Neural cell (in vitro differentiated cells): Measurements from ENCODE around the gene KRT10. TPM values are rescaled to one million over a fixed set of nuclear protein-coding genes. Genes with fewer than 3 reads are reported as not detected.

Experiments used
- H2AFZ ChIP-seq: fragments of 200-600, 300-800 bp; sonication (generic), shearing (Covaris generic); 2 replicates; pipeline ENCODE4 v1.6.0; 2014; ENCODE audit warnings: low read depth, mild to moderate bottlenecking, antibody characterized with exemption, low read length, moderate library complexity
- H3F3A ChIP-seq: fragments of 200-600 bp; shearing (Covaris generic); 2 replicates; pipeline ENCODE4 v1.6.1; 2016; ENCODE audit warnings: mild to moderate bottlenecking, moderate library complexity, mixed read lengths, antibody characterized with exemption, low read length; ENCODE audit not compliant: insufficient read depth, poor library complexity, severe bottlenecking
- H3K27ac ChIP-seq: fragments of 200-600, 300-800 bp; sonication (generic), shearing (Covaris generic); 2 replicates; pipeline ENCODE4 v1.5.1; 2014; ENCODE audit warnings: mild to moderate bottlenecking, low read length, moderate library complexity
- H3K27me3 ChIP-seq: fragments of 300-800, 200-600 bp; sonication (generic), shearing (Covaris generic); 2 replicates; pipeline ENCODE4 v1.6.0; 2014; ENCODE audit warnings: mild to moderate bottlenecking, low read depth, low read length, moderate library complexity; ENCODE audit not compliant: insufficient read depth
- H3K36me3 ChIP-seq: fragments of 300-800, 200-600 bp; sonication (generic), shearing (Covaris generic); 2 replicates; pipeline ENCODE4 v1.5.1; 2014; ENCODE audit warnings: mild to moderate bottlenecking, antibody characterized with exemption, low read length, moderate library complexity; ENCODE audit not compliant: insufficient read depth
- H3K4me2 ChIP-seq: fragments of 300-800, 200-600 bp; sonication (generic), shearing (Covaris generic); 2 replicates; pipeline ENCODE4 v1.6.0; 2014; ENCODE audit warnings: mild to moderate bottlenecking, low read length
- H3K4me3 ChIP-seq: fragments of 300-800, 200-600 bp; sonication (generic), shearing (Covaris generic); 2 replicates; pipeline ENCODE4 v1.5.1; 2014; ENCODE audit warnings: mild to moderate bottlenecking, low read length, moderate library complexity
- H3K79me2 ChIP-seq: fragments of 200-600 bp; shearing (Covaris generic); replicated peaks from 2 replicates; pipeline ENCODE4 v1.6.0; 2014; ENCODE audit warnings: mild to moderate bottlenecking, low read length, moderate library complexity; ENCODE audit not compliant: insufficient read depth
- H3K9ac ChIP-seq: fragments of 300-800, 200-600 bp; sonication (generic), shearing (Covaris generic); 2 replicates; pipeline ENCODE4 v1.6.1; 2016; ENCODE audit warnings: mild to moderate bottlenecking, low read length, mixed read lengths
- H3K9me2 ChIP-seq: fragments of 200-600 bp; shearing (Covaris generic); 2 replicates; pipeline ENCODE4 v1.6.1; 2016; ENCODE audit warnings: mild to moderate bottlenecking, low read length, mixed read lengths; ENCODE audit not compliant: insufficient read depth
- H3K9me3 ChIP-seq: fragments of 200-600, 300-800 bp; sonication (generic), shearing (Covaris generic); 2 replicates; pipeline ENCODE4 v1.6.1; 2016; ENCODE audit warnings: mild to moderate bottlenecking, mixed run types, low read length, moderate library complexity, mixed read lengths
- H4K20me1 ChIP-seq: fragments of 200-600 bp; shearing (Covaris generic); 2 replicates; pipeline ENCODE4 v1.6.1; 2016; ENCODE audit warnings: mild to moderate bottlenecking, mixed run types; ENCODE audit not compliant: insufficient read depth
- EP300 ChIP-seq: fragments of 450-650 bp; conservative IDR thresholded peaks from 2 replicates; pipeline ENCODE4 v1.6.1; 2014; ENCODE audit warnings: antibody characterized with exemption, mild to moderate bottlenecking, moderate library complexity; ENCODE audit not compliant: poor library complexity, severe bottlenecking
- EZH2 ChIP-seq: fragments of 200-600, 300-800 bp; shearing (Covaris generic), sonication (generic); IDR thresholded peaks from 2 replicates; pipeline ENCODE4 v1.6.1; 2014; ENCODE audit warnings: antibody characterized with exemption, low read length, borderline replicate concordance, mild to moderate bottlenecking; ENCODE audit not compliant: insufficient read depth, poor library complexity, severe bottlenecking
- MXI1 ChIP-seq: fragments of 450-650 bp; conservative IDR thresholded peaks from 2 replicates; pipeline ENCODE4 v1.6.1; 2014; ENCODE audit warnings: antibody characterized with exemption, mild to moderate bottlenecking; ENCODE audit not compliant: poor library complexity, severe bottlenecking
- POLR2AphosphoS5 ChIP-seq: IDR thresholded peaks from 2 replicates; pipeline ENCODE4 v1.6.1; 2012
- RAD21 ChIP-seq: fragments of 450-650 bp; conservative IDR thresholded peaks from 2 replicates; pipeline ENCODE4 v1.6.1; 2014; ENCODE audit warnings: antibody characterized with exemption, mild to moderate bottlenecking, moderate library complexity
- SMC3 ChIP-seq: fragments of 450-650 bp; conservative IDR thresholded peaks from 2 replicates; pipeline ENCODE4 v1.6.1; 2014; ENCODE audit warnings: antibody characterized with exemption, mild to moderate bottlenecking, moderate library complexity; ENCODE audit not compliant: poor library complexity
- TAF1 ChIP-seq: IDR thresholded peaks from 2 replicates; pipeline ENCODE4 v1.6.1; 2012; ENCODE audit warnings: low read depth
- polyA plus RNA-seq: library from polyadenylated mRNA; depleted of rRNA; stranded (reverse); fragments of >200 nt; gene quantifications from 2 replicates; pipeline ENCODE4 v1.2.3, GENCODE V29; 2014
- TF ChIP-seq, protein P1 (sequence below): IDR thresholded peaks from 2 replicates; pipeline ENCODE4 v1.6.1; 2012; ENCODE audit warnings: borderline replicate concordance
- TF ChIP-seq, protein P2 (sequence below): fragments of 450-650 bp; IDR thresholded peaks from 2 replicates; pipeline ENCODE4 v1.5.1; 2014; ENCODE audit warnings: antibody characterized with exemption, mild to moderate bottlenecking, moderate library complexity; ENCODE audit not compliant: poor library complexity, severe bottlenecking

KRT10 gene
- polyA plus RNA-seq, 1 donor from 2014 or later, result 54.2 TPM

DNA sequence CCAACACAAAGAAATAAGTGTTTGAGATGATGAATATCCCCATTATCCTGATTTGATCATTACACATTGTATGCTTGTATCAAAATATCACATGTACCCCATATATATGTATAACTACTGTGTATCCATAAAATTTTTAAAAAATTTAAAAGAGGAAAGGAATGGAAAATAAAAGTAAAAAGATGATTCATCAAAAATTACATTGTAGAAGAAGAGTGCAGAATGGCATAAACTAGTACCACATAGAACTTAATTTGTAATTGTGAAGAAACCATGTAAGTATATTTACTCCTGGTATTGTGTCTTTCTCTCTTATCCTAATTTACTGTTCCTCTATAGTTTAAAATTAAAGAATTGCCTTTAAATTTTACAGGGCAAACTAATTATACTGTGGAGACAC is 11.5 kb upstream of the KRT10 start:
- H2AFZ ChIP-seq, result no peak overlapping the region
- no peaks in the 10 kb centered on the region for H3K79me2 ChIP-seq
- H3K9ac ChIP-seq, result no peak overlapping the region
- no peaks in the 10 kb centered on the region for H3K27me3 ChIP-seq
- H3K36me3 ChIP-seq, result no peaks in the 10 kb centered on the region
- TF ChIP-seq, protein P1, sequence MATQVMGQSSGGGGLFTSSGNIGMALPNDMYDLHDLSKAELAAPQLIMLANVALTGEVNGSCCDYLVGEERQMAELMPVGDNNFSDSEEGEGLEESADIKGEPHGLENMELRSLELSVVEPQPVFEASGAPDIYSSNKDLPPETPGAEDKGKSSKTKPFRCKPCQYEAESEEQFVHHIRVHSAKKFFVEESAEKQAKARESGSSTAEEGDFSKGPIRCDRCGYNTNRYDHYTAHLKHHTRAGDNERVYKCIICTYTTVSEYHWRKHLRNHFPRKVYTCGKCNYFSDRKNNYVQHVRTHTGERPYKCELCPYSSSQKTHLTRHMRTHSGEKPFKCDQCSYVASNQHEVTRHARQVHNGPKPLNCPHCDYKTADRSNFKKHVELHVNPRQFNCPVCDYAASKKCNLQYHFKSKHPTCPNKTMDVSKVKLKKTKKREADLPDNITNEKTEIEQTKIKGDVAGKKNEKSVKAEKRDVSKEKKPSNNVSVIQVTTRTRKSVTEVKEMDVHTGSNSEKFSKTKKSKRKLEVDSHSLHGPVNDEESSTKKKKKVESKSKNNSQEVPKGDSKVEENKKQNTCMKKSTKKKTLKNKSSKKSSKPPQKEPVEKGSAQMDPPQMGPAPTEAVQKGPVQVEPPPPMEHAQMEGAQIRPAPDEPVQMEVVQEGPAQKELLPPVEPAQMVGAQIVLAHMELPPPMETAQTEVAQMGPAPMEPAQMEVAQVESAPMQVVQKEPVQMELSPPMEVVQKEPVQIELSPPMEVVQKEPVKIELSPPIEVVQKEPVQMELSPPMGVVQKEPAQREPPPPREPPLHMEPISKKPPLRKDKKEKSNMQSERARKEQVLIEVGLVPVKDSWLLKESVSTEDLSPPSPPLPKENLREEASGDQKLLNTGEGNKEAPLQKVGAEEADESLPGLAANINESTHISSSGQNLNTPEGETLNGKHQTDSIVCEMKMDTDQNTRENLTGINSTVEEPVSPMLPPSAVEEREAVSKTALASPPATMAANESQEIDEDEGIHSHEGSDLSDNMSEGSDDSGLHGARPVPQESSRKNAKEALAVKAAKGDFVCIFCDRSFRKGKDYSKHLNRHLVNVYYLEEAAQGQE, result no peak
- no peak for TF ChIP-seq POLR2AphosphoS5
- H3K4me2 ChIP-seq, result no peak overlapping the region
- no peaks in the 10 kb centered on the region for H3K9me2 ChIP-seq
- no peak overlapping the region for H3K27ac ChIP-seq
- H3K9me3 ChIP-seq, result no peaks in the 10 kb centered on the region
- H4K20me1 ChIP-seq, result no peaks in the 10 kb centered on the region
- no peak overlapping the region for H3K4me3 ChIP-seq
- H3F3A ChIP-seq, result no peaks in the 10 kb centered on the region

DNA sequence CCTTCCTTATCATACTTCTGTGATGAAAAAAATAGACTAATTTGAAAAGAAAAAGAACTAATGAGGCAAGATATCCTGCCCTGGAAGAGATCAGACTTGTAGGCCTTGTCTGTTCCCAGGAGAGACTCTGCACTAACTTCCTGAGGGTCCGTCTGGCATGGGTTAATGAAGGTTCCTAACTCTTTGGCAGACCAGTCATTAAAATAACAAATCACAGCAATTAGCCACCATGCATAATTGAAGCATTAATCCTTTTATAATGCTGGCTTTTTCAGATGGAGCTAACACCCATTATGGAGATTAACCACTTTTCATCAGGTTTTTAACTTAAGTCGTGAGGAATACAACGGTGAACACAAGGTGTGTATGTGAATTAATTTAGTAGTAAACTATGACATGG is 10.4 kb upstream of the KRT10 start:
- Histone ChIP-seq H3K36me3 (no peaks in the 10 kb centered on the region), H3K79me2 (no peaks in the 10 kb centered on the region), H3K9me3 (no peaks in the 10 kb centered on the region), H4K20me1 (no peaks in the 10 kb centered on the region), H3K9me2 (no peaks in the 10 kb centered on the region), H2AFZ (no peak overlapping the region), H3K27me3 (no peaks in the 10 kb centered on the region), H3F3A (no peaks in the 10 kb centered on the region), H3K27ac (no peak overlapping the region), H3K9ac (no peak overlapping the region), H3K4me2 (no peak overlapping the region), H3K4me3 (no peak overlapping the region)
- TF ChIP-seq, protein P2, sequence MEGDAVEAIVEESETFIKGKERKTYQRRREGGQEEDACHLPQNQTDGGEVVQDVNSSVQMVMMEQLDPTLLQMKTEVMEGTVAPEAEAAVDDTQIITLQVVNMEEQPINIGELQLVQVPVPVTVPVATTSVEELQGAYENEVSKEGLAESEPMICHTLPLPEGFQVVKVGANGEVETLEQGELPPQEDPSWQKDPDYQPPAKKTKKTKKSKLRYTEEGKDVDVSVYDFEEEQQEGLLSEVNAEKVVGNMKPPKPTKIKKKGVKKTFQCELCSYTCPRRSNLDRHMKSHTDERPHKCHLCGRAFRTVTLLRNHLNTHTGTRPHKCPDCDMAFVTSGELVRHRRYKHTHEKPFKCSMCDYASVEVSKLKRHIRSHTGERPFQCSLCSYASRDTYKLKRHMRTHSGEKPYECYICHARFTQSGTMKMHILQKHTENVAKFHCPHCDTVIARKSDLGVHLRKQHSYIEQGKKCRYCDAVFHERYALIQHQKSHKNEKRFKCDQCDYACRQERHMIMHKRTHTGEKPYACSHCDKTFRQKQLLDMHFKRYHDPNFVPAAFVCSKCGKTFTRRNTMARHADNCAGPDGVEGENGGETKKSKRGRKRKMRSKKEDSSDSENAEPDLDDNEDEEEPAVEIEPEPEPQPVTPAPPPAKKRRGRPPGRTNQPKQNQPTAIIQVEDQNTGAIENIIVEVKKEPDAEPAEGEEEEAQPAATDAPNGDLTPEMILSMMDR, result no peak
- no peak for TF ChIP-seq RAD21
- no peak for TF ChIP-seq EP300
- TF ChIP-seq EZH2, result no peak
- TF ChIP-seq SMC3, result no peak
- TF ChIP-seq POLR2AphosphoS5, result no peak
- TF ChIP-seq MXI1, result no peak
- no peak for TF ChIP-seq TAF1
- TF ChIP-seq, protein P1, result no peak
